Motor neuron (in vitro differentiated cells): ENCODE measurements around the gene GJB4. TPM values are rescaled to one million over a fixed set of nuclear protein-coding genes. Genes with fewer than 3 reads are reported as not detected.
"Not testable (repeated sequence)": the region's sequence is repeated elsewhere in the genome, so short reads cannot be mapped to it uniquely, and the experiment has no call there.

Experiments used
- ATAC-seq, 8 experiments: fragments of 200-7000 bp; cut with Tn5 transposase; replicated peaks in 6 of 8; 2 replicates each; pipeline ENCODE4 v1.8.0; 2021; ENCODE audit warnings: mild to moderate bottlenecking in 8 of 8, moderate library complexity in 8 of 8
- H3K27ac ChIP-seq, 2 donors: fragments of 250-450 bp; sonication (Bioruptor Pico); 2 replicates each; pipeline ENCODE4 v1.9.0; 2021; ENCODE audit warnings: antibody characterized with exemption in 2 of 2, mild to moderate bottlenecking in 2 of 2, moderate library complexity in 1 of 2
- H3K4me1 ChIP-seq, 2 donors: fragments of 250-450 bp; sonication (Bioruptor Pico); replicated peaks in 1 of 2; 2 replicates each; pipeline ENCODE4 v1.6.1; 2021; ENCODE audit warnings: antibody characterized with exemption in 2 of 2, mild to moderate bottlenecking in 2 of 2, moderate library complexity in 1 of 2
- H3K4me3 ChIP-seq, 5 donors: fragments of 250-450 bp; sonication (Bioruptor Pico); 2 replicates each; pipeline ENCODE4 v1.9.0; 2021; ENCODE audit warnings: antibody characterized with exemption in 5 of 5, mild to moderate bottlenecking in 5 of 5, moderate library complexity in 4 of 5
- WGBS, 10 experiments: fragments of 450-650 bp; shearing (Covaris generic); methylation state at CpG; one replicate each; pipeline ENCODE4 v1.0.0; 2022; 5-methylcytosine and 5-hydroxymethylcytosine counted together
- in situ Hi-C, 9 experiments: fragments of 400-800 bp; cut with MboI; loops; one replicate each; pipeline ENCODE4 v1.15.0; 2021; ENCODE audit warnings: low sequenced_read_pairs in 9 of 9, low pct_unique_long_range_greater_than_20kb in 2 of 9; ENCODE audit not compliant: unreplicated experiment in 9 of 9
- total RNA-seq, 8 experiments: library from RNA; unstranded; fragments of 300-600 nt; gene quantifications; 2 replicates each; pipeline versions ENCODE4 v1.2.3 to v1.2.4, GENCODE V29; 2022

The GJB4 gene
- total RNA-seq, 8 experiments from 2014 or later, result 0.32 to 2.4 (median 0.38) TPM; not detected in 3

GRCh38 chr1:34736692-34737091 is 22.8 kb upstream of the GJB4 start:
- Histone ChIP-seq H3K4me3 (no peak overlapping the region), H3K27ac (no peak overlapping the region), H3K4me1 (peaks cover 0 to 28% of the 10 kb centered on the region in 2 donors)
- in situ Hi-C loops, result loop anchor here in 4 of 9 experiments (25.0 kb wide), 2 partner anchors 574 to 1099 kb away; partner anchors contain the start of gene CSMD2 (in 1 of the 4)
- 0 to 92% (median 75%) methylated on average over 1 to 9 of the region's 10 CpGs; no CpG with 5 or more reads in 2 of the 10 experiments for WGBS, 10 experiments
- peak in 2 of 8 experiments; percentile 26 to 30 for ATAC-seq

- H3K4me3 ChIP-seq, ATAC-seq, H3K27ac ChIP-seq: not testable (repeated sequence)
- WGBS, 10 experiments, result 0 to 90% (median 85%) methylated on average over 1 to 12 of the region's 12 CpGs
- in situ Hi-C loops, result loop anchor here in 4 of 9 experiments (25.0 kb wide), 2 partner anchors 575 to 1100 kb away; partner anchors contain the start of gene CSMD2 (in 1 of the 4)
- H3K4me1 ChIP-seq, result peaks cover 0 to 28% of the 10 kb centered on the region in 2 donors
These were observed 22.3 kb upstream of the GJB4 start for GRCh38 chr1:34737236-34737635.

GRCh38 chr1:34739613-34740012 is 19.9 kb upstream of the GJB4 start:
- Histone ChIP-seq H3K4me1 (peaks cover 0 to 28% of the 10 kb centered on the region in 2 donors), H3K4me3 (no peak overlapping the region), H3K27ac (no peak overlapping the region)
- in situ Hi-C loops, result loop anchor here in 4 of 9 experiments (25.0 kb wide), 2 partner anchors 577 to 1102 kb away; partner anchors contain the start of gene CSMD2 (in 1 of the 4)
- WGBS, 10 experiments, result 0 to 77% (median 53%) methylated on average over 1 to 3 of the region's 3 CpGs; no CpG with 5 or more reads in 4 of the 10 experiments
- peak in 1 of 8 experiments; percentile 16 for ATAC-seq

- no peak overlapping the region for H3K4me3 ChIP-seq
- peak in 7 of 8 experiments; percentile 10 to 78 (median 71) for ATAC-seq
- WGBS, 10 experiments, result 0 to 100% (median 28%) methylated on average over 1 to 6 of the region's 18 CpGs; no CpG with 5 or more reads in 1 of the 10 experiments
- no peak overlapping the region for H3K27ac ChIP-seq
- in situ Hi-C loops, result loop anchor here in 4 of 9 experiments (25.0 kb wide), 2 partner anchors 578 to 1103 kb away; partner anchors contain the start of gene CSMD2 (in 1 of the 4)
- H3K4me1 ChIP-seq, result peaks cover 0 to 28% of the 10 kb centered on the region in 2 donors
These were observed 19.2 kb upstream of the GJB4 start for GRCh38 chr1:34740161-34740868.

- 3 to 83% (median 34%) methylated on average over 1 to 7 of the region's 16 CpGs; no CpG with 5 or more reads in 3 of the 10 experiments for WGBS, 10 experiments
- ATAC-seq, result peak; percentile 78 to 100 (median 93)
- H3K4me3 ChIP-seq, result no peak overlapping the region
- in situ Hi-C loops, result loop anchor here in 4 of 9 experiments (25.0 kb wide), 2 partner anchors 580 to 1105 kb away; partner anchors contain the start of gene CSMD2 (in 1 of the 4)
- H3K4me1 ChIP-seq, result peaks cover 0 to 13% of the 10 kb centered on the region in 2 donors
- no peak overlapping the region for H3K27ac ChIP-seq
These were observed 16.8 kb upstream of the GJB4 start for GRCh38 chr1:34742667-34743270.

GRCh38 chr1:34743775-34744174 is 15.8 kb upstream of the GJB4 start:
- no peak overlapping the region for H3K4me3 ChIP-seq
- WGBS, 10 experiments, result 20 to 100% (median 81%) methylated on average over 1 to 6 of the region's 6 CpGs; no CpG with 5 or more reads in 2 of the 10 experiments
- in situ Hi-C loops, result loop anchor here in 4 of 9 experiments (25.0 kb wide), 2 partner anchors 581 to 1106 kb away; partner anchors contain the start of gene CSMD2 (in 1 of the 4)
- no peak for ATAC-seq
- no peak overlapping the region for H3K27ac ChIP-seq
- H3K4me1 ChIP-seq, result peaks cover 0 to 13% of the 10 kb centered on the region in 2 donors

GRCh38 chr1:34744851-34745250 is 14.7 kb upstream of the GJB4 start:
- Histone ChIP-seq H3K4me3 (no peak overlapping the region), H3K4me1 (peaks cover 0 to 5% of the 10 kb centered on the region in 2 donors), H3K27ac (no peak overlapping the region)
- WGBS, 10 experiments, result 71 to 100% (median 90%) methylated on average over 1 to 2 of the region's 3 CpGs; no CpG with 5 or more reads in 5 of the 10 experiments
- in situ Hi-C loops, result loop anchor here in 4 of 9 experiments (25.0 kb wide), 2 partner anchors 583 to 1108 kb away; partner anchors contain the start of gene CSMD2 (in 1 of the 4)
- ATAC-seq, result no peak

GRCh38 chr1:34745666-34746065 is 13.9 kb upstream of the GJB4 start:
- ATAC-seq, result no peak
- WGBS, 10 experiments, result 78 to 100% (median 89%) methylated on average over 1 to 4 of the region's 5 CpGs; no CpG with 5 or more reads in 4 of the 10 experiments
- H3K27ac ChIP-seq, result no peak overlapping the region
- no peaks in the 10 kb centered on the region for H3K4me1 ChIP-seq
- in situ Hi-C loops, result loop anchor here in 4 of 9 experiments (25.0 kb wide), 2 partner anchors 583 to 1108 kb away; partner anchors contain the start of gene CSMD2 (in 1 of the 4)
- no peak overlapping the region for H3K4me3 ChIP-seq

- no peak for ATAC-seq
- in situ Hi-C loops, result loop anchor here in 4 of 9 experiments (25.0 kb wide), 2 partner anchors 584 to 1109 kb away; partner anchors contain the start of gene CSMD2 (in 1 of the 4)
- H3K27ac ChIP-seq, result no peak overlapping the region
- H3K4me3 ChIP-seq, result no peak overlapping the region
- WGBS, 10 experiments, result 64 to 94% (median 86%) methylated on average over 1 to 4 of the region's 4 CpGs; no CpG with 5 or more reads in 5 of the 10 experiments
- H3K4me1 ChIP-seq, result no peaks in the 10 kb centered on the region
These were observed 13.4 kb upstream of the GJB4 start for GRCh38 chr1:34746101-34746500.

GRCh38 chr1:34746785-34747637 is 12.5 kb upstream of the GJB4 start:
- no peak for ATAC-seq
- in situ Hi-C loops, result loop anchor here in 4 of 9 experiments (25.0 kb wide), 2 partner anchors 585 to 1110 kb away; partner anchors contain the start of gene CSMD2 (in 1 of the 4)
- 20 to 82% (median 64%) methylated on average over 1 to 15 of the region's 18 CpGs; no CpG with 5 or more reads in 4 of the 10 experiments for WGBS, 10 experiments

GRCh38 chr1:34747638-34747941 is 11.9 kb upstream of the GJB4 start:
- in situ Hi-C loops, result loop anchor here in 4 of 9 experiments (25.0 kb wide), 2 partner anchors 585 to 1110 kb away; partner anchors contain the start of gene CSMD2 (in 1 of the 4)
- Histone ChIP-seq H3K4me1 (no peaks in the 10 kb centered on the region), H3K27ac (no peak overlapping the region), H3K4me3 (no peak overlapping the region)
- no peak for ATAC-seq
- WGBS, 10 experiments, result 57 to 83% (median 78%) methylated on average over 3 of the region's 6 CpGs; no CpG with 5 or more reads in 7 of the 10 experiments

More at GRCh38 chr1:34746785-34747637, 12.5 kb upstream of the GJB4 start:
- H3K27ac ChIP-seq, result no peak overlapping the region
- no peak overlapping the region for H3K4me3 ChIP-seq
- no peaks in the 10 kb centered on the region for H3K4me1 ChIP-seq
